Mesodermal cell (in vitro differentiated cells): Measurements from ENCODE around the gene PTCD2. TPM values are rescaled to one million over a fixed set of nuclear protein-coding genes. Genes with fewer than 3 reads are reported as not detected.

ENCODE experiments used
- H3K27ac ChIP-seq: 2 replicates; pipeline ENCODE4 v1.7.0; 2013; ENCODE audit warnings: mild to moderate bottlenecking, low read depth, low read length, moderate library complexity; ENCODE audit not compliant: severe bottlenecking
- H3K36me3 ChIP-seq: 2 replicates; pipeline ENCODE4 v1.7.1; 2013; ENCODE audit warnings: mild to moderate bottlenecking, low read length, moderate library complexity; ENCODE audit not compliant: control insufficient read depth, insufficient read depth
- H3K4me1 ChIP-seq: one replicate; pipeline ENCODE4 v1.7.1; 2013; ENCODE audit warnings: mild to moderate bottlenecking, low read length; ENCODE audit not compliant: insufficient read depth, control insufficient read depth, poor library complexity, severe bottlenecking
- H3K4me3 ChIP-seq: 2 replicates; pipeline ENCODE4 v1.7.0; 2013; ENCODE audit warnings: low read length, control low read depth, mild to moderate bottlenecking; ENCODE audit not compliant: insufficient read depth, poor library complexity, severe bottlenecking; ENCODE audit errors: extremely low read depth
- H3K9me3 ChIP-seq: 2 replicates; pipeline ENCODE4 v1.7.1; 2013; ENCODE audit warnings: mild to moderate bottlenecking, low read length, moderate library complexity; ENCODE audit not compliant: control insufficient read depth
- WGBS, 2 experiments: methylation state at CpG; one replicate each; pipeline ENCODE4 v1.1.5; 2013; ENCODE audit warnings: missing lambda C conversion rate in 2 of 2; ENCODE audit not compliant: insufficient coverage in 2 of 2; 5-methylcytosine and 5-hydroxymethylcytosine counted together
- polyA plus RNA-seq, 2 experiments: library from polyadenylated mRNA; stranded (reverse); fragments of 50-300 nt; gene quantifications; one replicate each; pipeline ENCODE4 v1.2.3, GENCODE V29; 2013

Gene PTCD2, protein sequence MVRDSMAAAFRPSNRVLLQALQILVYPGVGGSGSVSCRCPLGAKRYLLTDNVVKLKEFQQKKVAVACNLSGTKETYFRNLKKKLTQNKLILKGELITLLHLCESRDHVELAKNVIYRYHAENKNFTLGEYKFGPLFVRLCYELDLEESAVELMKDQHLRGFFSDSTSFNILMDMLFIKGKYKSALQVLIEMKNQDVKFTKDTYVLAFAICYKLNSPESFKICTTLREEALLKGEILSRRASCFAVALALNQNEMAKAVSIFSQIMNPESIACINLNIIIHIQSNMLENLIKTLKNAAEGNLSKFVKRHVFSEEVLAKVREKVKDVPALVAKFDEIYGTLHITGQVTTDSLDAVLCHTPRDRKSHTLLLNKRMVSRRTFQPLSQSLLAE
- polyA plus RNA-seq (2013, experiment 1 of 2): 7.3 TPM
- 9.1 TPM for polyA plus RNA-seq (2013, experiment 2 of 2)

DNA sequence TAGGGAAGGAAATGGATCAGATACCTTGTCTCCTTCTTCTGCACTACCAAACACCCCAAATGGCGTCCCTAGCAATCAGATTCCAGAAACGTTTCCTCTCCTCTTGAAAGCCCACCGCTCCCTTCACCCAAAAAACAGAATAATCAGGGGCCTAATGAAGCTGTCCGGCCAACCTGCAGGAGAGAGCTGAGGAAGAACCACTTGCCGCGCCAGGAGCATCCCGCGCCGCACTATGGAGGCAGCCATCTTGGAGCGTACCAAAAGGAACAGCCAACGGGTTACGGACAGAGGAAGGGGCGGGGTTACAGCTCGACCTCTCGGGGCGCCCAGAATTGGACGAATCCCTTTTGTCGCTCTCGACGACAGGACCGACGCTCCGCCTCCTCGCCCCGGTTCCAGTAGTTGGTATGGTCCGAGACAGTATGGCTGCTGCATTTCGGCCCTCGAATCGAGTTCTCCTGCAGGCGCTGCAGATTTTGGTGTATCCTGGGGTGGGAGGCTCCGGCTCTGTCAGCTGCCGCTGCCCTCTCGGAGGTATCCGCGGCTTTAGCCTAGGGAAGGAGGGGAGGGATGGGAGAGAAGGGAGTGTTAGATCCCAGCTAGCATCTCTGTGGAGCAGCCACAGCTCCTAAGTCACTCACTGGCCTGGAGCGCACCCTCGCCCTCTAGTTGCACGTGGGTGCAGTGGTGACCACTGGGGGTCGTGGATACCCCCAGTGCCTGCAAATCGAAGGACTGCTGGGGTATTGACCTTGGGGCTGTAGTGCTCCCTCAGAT is at the start of gene PTCD2, which contains the start of gene MRPS27:
PTCD2 (plus strand) TSS at position 398 of the 777 bp plus-strand sequence; CDS start at position 408, 10 bp downstream.
MRPS27 (minus strand) TSS at position 265 of the 777 bp plus-strand sequence; CDS start at position 246, 19 bp downstream.
- peaks cover 35% of the 10 kb centered on the region for H3K36me3 ChIP-seq

DNA sequence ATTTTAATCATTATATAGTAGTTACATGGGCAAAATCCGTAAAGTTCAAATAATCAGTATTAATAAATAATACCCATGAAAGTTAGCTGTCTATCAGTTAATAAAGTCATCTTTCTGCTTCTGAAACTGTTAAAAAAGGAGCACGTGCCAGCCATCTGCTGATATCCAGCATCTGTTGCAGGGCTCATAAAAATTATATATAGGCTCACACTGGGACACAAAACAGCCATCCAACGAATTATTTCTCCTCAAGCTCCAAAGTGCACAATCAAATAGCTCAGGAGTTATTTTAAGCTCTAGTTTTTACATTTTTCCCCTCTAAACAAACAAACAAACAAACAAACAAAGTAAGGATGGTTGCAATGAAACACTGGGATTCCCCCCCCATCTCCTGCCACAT is 48.5 kb upstream of the PTCD2 start:
- Histone ChIP-seq H3K27ac (no peak overlapping the region), H3K9me3 (peaks cover 5% of the 10 kb centered on the region), H3K36me3 (peaks cover 22% of the 10 kb centered on the region), H3K4me3 (no peak overlapping the region), H3K4me1 (no peaks in the 10 kb centered on the region)
- 91 to 100% methylated on average over 2 of the region's 3 CpGs for WGBS, 2 experiments

More for the DNA sequence above, at the start of gene PTCD2, which contains the start of gene MRPS27:
- Histone ChIP-seq H3K4me1 (no peaks in the 10 kb centered on the region), H3K27ac (peak within 1 kb of the TSS; percentile 79), H3K4me3 (peak within 1 kb of the TSS; percentile 92), H3K9me3 (no peaks in the 10 kb centered on the region)
- 0 to 1% methylated on average over 27 of the region's 40 CpGs for WGBS, 2 experiments

DNA sequence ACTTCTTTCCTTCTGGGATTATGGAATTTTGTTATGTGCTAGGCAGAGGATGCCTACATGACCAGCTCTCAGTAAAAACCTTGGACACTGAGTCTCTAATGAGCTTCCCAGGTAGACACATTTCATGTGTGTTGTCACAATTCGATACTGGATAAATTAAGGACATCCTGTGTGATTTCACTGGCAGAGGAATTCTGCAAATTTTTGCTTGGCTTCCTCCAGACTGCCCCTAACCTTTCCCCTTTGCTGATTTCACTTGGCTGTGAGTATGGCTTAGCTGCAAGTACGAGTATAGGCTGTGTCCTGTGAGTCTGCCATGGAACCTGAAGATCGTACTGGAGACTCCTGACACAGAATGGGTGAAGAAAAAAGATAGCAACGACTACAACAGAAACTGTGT is 47.8 kb upstream of the PTCD2 start:
- peaks cover 5% of the 10 kb centered on the region for H3K9me3 ChIP-seq
- no peak overlapping the region for H3K4me3 ChIP-seq
- 95 to 96% methylated on average over 3 of the region's 4 CpGs for WGBS, 2 experiments
- H3K36me3 ChIP-seq: peaks cover 24% of the 10 kb centered on the region
- H3K27ac ChIP-seq: no peak overlapping the region
- H3K4me1 ChIP-seq: no peaks in the 10 kb centered on the region

DNA sequence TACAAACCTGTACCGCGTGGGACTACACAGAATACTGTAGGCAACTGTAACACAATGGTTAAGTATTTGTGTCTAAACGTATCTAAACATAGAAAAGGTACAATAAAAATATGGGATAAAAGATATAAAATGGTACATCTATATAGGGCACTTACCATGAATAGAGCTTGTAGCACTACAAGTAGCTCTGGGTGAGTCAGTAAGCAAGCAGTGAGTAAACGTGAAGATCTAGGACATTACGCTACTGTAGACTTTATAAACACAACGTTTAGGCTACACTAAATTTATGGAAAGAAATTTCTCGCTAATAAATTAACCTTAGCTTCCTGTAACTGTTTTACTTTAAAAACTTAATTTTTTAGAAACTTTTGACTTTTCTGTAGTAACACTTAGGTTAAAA is 46.6 kb upstream of the PTCD2 start:
- Histone ChIP-seq H3K4me1 (no peaks in the 10 kb centered on the region), H3K27ac (no peak overlapping the region), H3K9me3 (peaks cover 5% of the 10 kb centered on the region), H3K4me3 (no peak overlapping the region), H3K36me3 (peaks cover 26% of the 10 kb centered on the region)
- WGBS, 2 experiments: 100% methylated on average over 2 of the region's 7 CpGs; no CpG with 5 or more reads in 1 of the 2 experiments

DNA sequence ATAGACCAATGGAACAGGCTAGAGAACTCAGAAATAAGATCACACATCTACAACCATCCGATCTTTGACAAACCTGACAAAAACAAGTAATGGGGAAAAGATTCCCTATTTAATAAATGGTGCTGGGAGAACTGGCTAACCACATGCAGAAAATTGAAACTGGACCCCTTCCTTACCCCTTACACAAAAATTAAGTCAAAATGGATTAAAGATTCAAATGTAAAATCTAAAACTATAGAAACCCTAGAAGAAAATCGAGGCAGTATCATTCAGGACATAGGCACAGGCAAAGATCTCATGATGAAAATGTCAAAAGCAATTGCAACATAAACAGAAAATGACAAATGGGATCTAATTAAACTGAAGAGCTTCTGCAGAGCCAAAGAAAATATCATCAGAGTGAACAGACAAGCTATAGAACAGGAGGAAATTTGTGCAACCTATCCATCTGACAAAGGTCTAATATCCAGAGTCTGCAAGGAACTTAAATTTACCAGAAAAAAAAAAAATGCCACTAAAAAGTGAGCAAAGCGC is 43.9 kb upstream of the PTCD2 start:
- H3K4me3 ChIP-seq: no peak overlapping the region
- H3K27ac ChIP-seq: no peak overlapping the region
- 86 to 100% methylated on average over 1 of the region's 3 CpGs for WGBS, 2 experiments
- peaks cover 5% of the 10 kb centered on the region for H3K9me3 ChIP-seq
- H3K4me1 ChIP-seq: no peaks in the 10 kb centered on the region
- peaks cover 29% of the 10 kb centered on the region for H3K36me3 ChIP-seq

DNA sequence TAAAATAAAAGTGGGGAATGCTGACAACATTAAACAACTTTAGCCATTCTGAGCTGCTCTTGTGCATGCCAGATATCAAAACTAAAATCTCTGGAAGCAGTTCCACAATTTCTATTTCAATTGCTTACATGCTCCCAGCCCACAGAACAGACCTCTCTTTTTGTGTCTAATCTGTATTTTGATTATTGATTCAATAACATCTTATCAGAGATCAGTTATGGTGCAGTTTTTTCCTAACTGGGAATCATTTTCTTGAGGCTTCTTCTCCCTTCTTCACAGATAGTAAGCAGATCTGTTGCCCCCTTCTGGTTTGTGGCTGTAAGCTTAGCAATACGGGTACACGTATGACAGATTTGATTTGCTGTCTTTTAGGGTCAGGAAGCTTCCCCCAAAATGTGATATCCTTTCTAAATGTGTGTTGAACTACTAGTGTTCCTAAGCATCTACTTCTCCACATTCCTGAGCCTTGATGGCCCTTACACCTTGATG is 39.5 kb upstream of the PTCD2 start:
- H3K36me3 ChIP-seq: peaks cover 23% of the 10 kb centered on the region
- H3K9me3 ChIP-seq: peaks cover 5% of the 10 kb centered on the region
- H3K4me3 ChIP-seq: no peak overlapping the region
- H3K27ac ChIP-seq: no peak overlapping the region
- H3K4me1 ChIP-seq: no peaks in the 10 kb centered on the region
- WGBS, 2 experiments: 60% methylated on average over 1 of the region's 2 CpGs; no CpG with 5 or more reads in 1 of the 2 experiments

DNA sequence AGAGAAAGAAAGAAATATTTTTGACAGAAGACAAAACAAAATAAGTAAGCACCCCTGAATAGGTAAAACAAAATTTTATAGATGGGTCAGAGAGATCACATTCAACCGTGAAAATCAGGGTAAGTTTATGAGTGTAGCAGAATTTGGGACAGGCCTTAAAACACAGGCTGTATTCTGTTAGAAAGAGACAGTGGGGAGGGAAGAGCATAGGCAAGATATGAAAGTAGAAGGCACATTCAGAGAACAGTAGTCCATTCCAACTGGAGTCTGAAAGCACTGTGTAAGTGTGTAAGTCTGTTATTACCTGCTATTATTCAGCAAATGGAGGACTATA is 38.8 kb upstream of the PTCD2 start:
- H3K9me3 ChIP-seq: peaks cover under 1% of the 10 kb centered on the region
- no peak overlapping the region for H3K4me3 ChIP-seq
- H3K36me3 ChIP-seq: peaks cover 19% of the 10 kb centered on the region
- H3K4me1 ChIP-seq: no peaks in the 10 kb centered on the region
- WGBS, 2 experiments: 83 to 100% methylated on average over 1 of the region's 1 CpG
- peak overlapping the region; percentile 80 for H3K27ac ChIP-seq

DNA sequence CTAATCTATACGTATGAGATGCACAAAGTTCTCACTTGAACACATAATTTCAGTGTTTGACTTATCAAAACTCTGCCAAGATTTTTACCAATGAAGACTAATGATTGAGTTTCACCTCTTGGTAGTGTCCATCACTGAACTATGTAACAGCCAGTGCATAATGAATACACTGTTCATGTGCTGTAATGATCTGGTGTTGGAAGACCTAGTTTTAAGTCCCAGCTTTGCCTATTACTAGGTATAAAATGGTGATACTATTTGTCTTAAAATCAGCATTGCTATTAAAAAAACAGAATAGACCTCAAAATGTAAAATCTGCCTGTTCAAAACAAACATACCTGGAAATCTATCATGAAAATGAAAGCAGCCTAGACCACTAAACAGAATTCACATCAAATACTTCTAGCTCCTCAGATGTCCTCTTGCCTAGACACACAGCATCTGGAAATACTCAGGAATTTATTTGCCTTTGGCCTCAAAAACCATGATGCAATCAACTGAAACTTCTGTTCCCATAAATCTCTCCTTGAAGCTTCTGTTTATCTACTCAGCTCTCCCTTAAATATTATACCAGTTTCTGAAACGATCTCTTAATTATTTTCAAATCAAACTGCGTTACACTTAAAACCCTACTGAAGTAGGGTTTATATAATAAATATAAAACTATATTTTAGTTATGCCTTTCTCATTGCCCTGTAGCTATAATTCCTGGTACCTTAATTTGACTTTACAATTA is 38.2 kb upstream of the PTCD2 start:
- Histone ChIP-seq H3K36me3 (peaks cover 18% of the 10 kb centered on the region), H3K9me3 (no peaks in the 10 kb centered on the region), H3K27ac (peak overlapping the region; percentile 80), H3K4me3 (no peak overlapping the region), H3K4me1 (no peaks in the 10 kb centered on the region)
- WGBS, 2 experiments: 100% methylated on average over 1 of the region's 3 CpGs

DNA sequence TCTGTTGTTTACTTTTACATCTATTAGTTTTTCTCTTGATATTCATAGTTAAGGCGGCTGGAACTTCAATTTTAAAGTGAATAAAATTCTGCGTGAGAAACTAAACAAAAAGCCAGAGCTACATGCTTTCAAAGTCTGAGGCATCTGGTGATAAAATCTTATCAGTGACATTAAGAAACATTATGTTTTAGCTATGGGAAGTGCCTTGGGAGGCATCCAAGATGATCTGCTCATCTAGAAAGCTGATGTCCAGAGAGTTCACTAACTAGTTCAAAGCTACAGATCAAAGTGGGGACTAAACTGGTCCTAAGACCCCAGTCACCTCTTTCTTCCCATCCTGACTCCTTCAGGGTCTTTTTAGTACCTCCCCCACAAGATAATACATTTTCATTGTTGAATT is 37.3 kb upstream of the PTCD2 start:
- Histone ChIP-seq H3K27ac (peak overlapping the region; percentile 41), H3K4me1 (no peaks in the 10 kb centered on the region), H3K4me3 (no peak overlapping the region), H3K9me3 (no peaks in the 10 kb centered on the region), H3K36me3 (peaks cover 27% of the 10 kb centered on the region)
- 88 to 100% methylated on average over 1 to 2 of the region's 2 CpGs for WGBS, 2 experiments

DNA sequence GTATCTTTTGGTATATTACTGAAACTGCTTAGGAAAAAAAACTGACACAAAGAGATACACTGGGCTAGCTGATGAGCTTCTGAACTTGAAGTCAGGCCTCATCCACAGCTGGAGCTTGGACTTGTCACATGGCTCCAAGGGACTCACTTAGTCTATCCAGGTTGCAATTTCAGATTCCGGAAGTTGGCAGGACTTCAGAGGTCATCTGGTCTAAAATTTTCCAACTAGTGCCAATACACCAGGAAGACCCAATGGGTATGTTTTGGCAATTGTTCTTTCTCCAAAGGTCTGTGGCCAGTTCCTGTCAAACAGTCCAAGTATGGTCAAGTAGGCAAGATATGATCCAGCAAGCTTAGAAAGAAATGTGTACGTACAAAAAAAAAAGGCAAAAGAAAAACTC is 36.8 kb upstream of the PTCD2 start:
- H3K36me3 ChIP-seq: peaks cover 29% of the 10 kb centered on the region
- peak overlapping the region; percentile 16 for H3K27ac ChIP-seq
- WGBS, 2 experiments: 92 to 100% methylated on average over 2 of the region's 2 CpGs
- H3K4me3 ChIP-seq: no peak overlapping the region
- no peaks in the 10 kb centered on the region for H3K4me1 ChIP-seq
- H3K9me3 ChIP-seq: no peaks in the 10 kb centered on the region
